Heart left ventricle (tissue), 13 donors: ENCODE data around the gene CEP83.

Experiments
- POLR2A ChIP-seq, 2 donors: fragments of 450-650 bp; IDR thresholded peaks; one replicate each; pipeline ENCODE4 v1.6.1; 2017; ENCODE audit warnings: antibody characterized with exemption in 2 of 2, mild to moderate bottlenecking in 2 of 2, moderate library complexity in 2 of 2
- TF ChIP-seq, protein P1 (sequence below), 12 donors: fragments of 200-600 bp; sonication (generic) in 4 of 12; IDR thresholded peaks; one replicate each; pipeline versions ENCODE4 v1.5.0 to v1.8.0; 2018 to 2022; ENCODE audit warnings: antibody characterized with exemption in 12 of 12, mild to moderate bottlenecking in 5 of 12
- donor health status: ischemic (EF 13 %, LVEDD 7.1; RV severe dilation, severe dysfunction).
- donor health status: DM: no; HTN: yes; CAD: no.
- donor health status: DM: no; HTN: no; CAD: no.
- donor health status: ischemic (EF 25% LVEDD 6.9; RV normal size, moderate dysfunction).
- donor health status: ischemic (EF 25% LVEDD 5.7; RV mildly dilated, moderate dysfunction).
- donor health status: ischemic (EF 35%, LVEDD 5.7; RV mildly dilated, moderate dysfunction).
- donor health status: nonischemic (EF 11% LVEDD 7.7; RV severe dilation, severe dysfunction).
- donor health status: DM: yes; HTN: yes; CAD: no.
- donor health status: PGD.
- donor health status: ischemic (EF 29% LVEDD 5.4; RV normal size, mild dysfunction).
- donor health status: nonischemic (EF 23%, LVEDD 6.1; RV moderate dilation, normal function).

DNA sequence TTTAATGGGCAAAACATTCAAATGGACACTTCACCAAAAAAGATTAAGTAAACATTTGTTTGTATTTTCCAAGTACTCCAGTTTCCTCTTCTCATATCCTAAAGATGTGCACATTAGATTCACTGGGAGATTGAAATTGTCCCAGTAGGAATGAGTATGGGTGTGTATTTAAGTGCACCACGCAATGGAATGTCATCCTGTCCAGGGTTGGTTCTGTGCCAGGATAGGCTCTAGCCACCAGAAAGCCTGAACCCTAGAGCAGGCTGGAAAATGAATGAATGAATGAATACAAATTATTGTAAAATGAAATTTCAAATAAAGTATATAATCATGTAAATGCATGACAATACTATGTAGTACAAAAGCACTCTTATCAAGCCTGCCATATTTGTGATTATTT lies 14.0 kb downstream of the CEP83 start:
- TF ChIP-seq, protein P1, sequence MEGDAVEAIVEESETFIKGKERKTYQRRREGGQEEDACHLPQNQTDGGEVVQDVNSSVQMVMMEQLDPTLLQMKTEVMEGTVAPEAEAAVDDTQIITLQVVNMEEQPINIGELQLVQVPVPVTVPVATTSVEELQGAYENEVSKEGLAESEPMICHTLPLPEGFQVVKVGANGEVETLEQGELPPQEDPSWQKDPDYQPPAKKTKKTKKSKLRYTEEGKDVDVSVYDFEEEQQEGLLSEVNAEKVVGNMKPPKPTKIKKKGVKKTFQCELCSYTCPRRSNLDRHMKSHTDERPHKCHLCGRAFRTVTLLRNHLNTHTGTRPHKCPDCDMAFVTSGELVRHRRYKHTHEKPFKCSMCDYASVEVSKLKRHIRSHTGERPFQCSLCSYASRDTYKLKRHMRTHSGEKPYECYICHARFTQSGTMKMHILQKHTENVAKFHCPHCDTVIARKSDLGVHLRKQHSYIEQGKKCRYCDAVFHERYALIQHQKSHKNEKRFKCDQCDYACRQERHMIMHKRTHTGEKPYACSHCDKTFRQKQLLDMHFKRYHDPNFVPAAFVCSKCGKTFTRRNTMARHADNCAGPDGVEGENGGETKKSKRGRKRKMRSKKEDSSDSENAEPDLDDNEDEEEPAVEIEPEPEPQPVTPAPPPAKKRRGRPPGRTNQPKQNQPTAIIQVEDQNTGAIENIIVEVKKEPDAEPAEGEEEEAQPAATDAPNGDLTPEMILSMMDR (IDR thresholded peaks at IDR 0.05) = no peak
- no peak for TF ChIP-seq POLR2A (IDR thresholded peaks at IDR 0.05)
